Naive B cell (primary cell): Measurements from ENCODE around the gene NIPBL. TPM values are rescaled to one million over a fixed set of nuclear protein-coding genes. Genes with fewer than 3 reads are reported as not detected.
A peak's percentile ranks its signal among the peaks of the same experiment; 100 is the strongest.
"Not testable (repeated sequence)": the region's sequence is repeated elsewhere in the genome, so short reads cannot be mapped to it uniquely, and the experiment has no call there.

Experiments
- ATAC-seq, 2 donors: fragments of 150-1000 bp; cut with Tn5 transposase; 2 replicates each; pipeline ENCODE4 v1.10.0; 2021; ENCODE audit warnings: low read depth in 2 of 2, mild to moderate bottlenecking in 2 of 2, moderate library complexity in 2 of 2
- DNase-seq: peaks from one replicate; pipeline ENCODE4 v3.0.0; 2022
- H3K27ac Mint-ChIP-seq, 6 donors: one replicate each; pipeline ENCODE4 v1.8.0; 2020 to 2022; ENCODE audit warnings: mild to moderate bottlenecking in 6 of 6, mixed read lengths in 6 of 6, moderate library complexity in 5 of 6, inconsistent platforms in 2 of 6
- H3K27me3 Mint-ChIP-seq, 3 donors: one replicate each; pipeline ENCODE4 v1.8.0; 2021 to 2022; ENCODE audit warnings: mixed read lengths in 3 of 3, mild to moderate bottlenecking in 1 of 3
- H3K36me3 Mint-ChIP-seq, 2 donors: one replicate each; pipeline ENCODE4 v1.8.0; 2020 to 2022; ENCODE audit warnings: mixed read lengths in 2 of 2, inconsistent platforms in 1 of 2, mild to moderate bottlenecking in 1 of 2
- H3K4me1 Mint-ChIP-seq, 3 donors: one replicate each; pipeline ENCODE4 v1.8.0; 2020 to 2022; ENCODE audit warnings: mixed read lengths in 3 of 3, inconsistent platforms in 1 of 3, mild to moderate bottlenecking in 1 of 3, moderate library complexity in 1 of 3
- H3K4me3 Mint-ChIP-seq, 8 donors: one replicate each; pipeline ENCODE4 v1.8.0; 2020 to 2022; ENCODE audit warnings: mild to moderate bottlenecking in 8 of 8, mixed read lengths in 8 of 8, moderate library complexity in 8 of 8, inconsistent platforms in 2 of 8
- H3K9me3 Mint-ChIP-seq, 7 donors: one replicate each; pipeline ENCODE4 v1.8.0; 2020 to 2022; ENCODE audit warnings: mixed read lengths in 7 of 7, mild to moderate bottlenecking in 5 of 7, inconsistent platforms in 2 of 7, moderate library complexity in 1 of 7
- polyA plus RNA-seq, 6 donors: library from polyadenylated mRNA; unstranded; fragments of 300-500 nt; fragmentation: Illumina TruSeq; gene quantifications; one replicate each; pipeline ENCODE4 v1.2.3, GENCODE V29; 2021; ENCODE audit warnings: low read depth in 6 of 6

Gene NIPBL
- polyA plus RNA-seq, 6 donors from 2014 or later, result 8.8 to 47.4 (median 17.0) TPM

GRCh38 chr5:36881807-36882206, 5.2 kb downstream of the NIPBL start:
- H3K27me3 Mint-ChIP-seq, result no peaks in the 10 kb centered on the region
- H3K27ac Mint-ChIP-seq, result peak overlapping the region in 2 of 6 donors; percentile 16 to 57
- DNase-seq (no peak), ATAC-seq (no peak)
- H3K4me1 Mint-ChIP-seq, result peaks cover 39 to 67% (median 62%) of the 10 kb centered on the region in 3 donors
- H3K9me3 Mint-ChIP-seq, result no peaks in the 10 kb centered on the region
- peak overlapping the region in 4 of 8 donors; percentile 3 to 21 (median 12) for H3K4me3 Mint-ChIP-seq
- peaks cover 0 to 7% of the 10 kb centered on the region in 2 donors for H3K36me3 Mint-ChIP-seq

GRCh38 chr5:36882250-36882649, 5.7 kb downstream of the NIPBL start:
- no peaks in the 10 kb centered on the region for H3K9me3 Mint-ChIP-seq
- H3K4me1 Mint-ChIP-seq, result peaks cover 42 to 72% (median 66%) of the 10 kb centered on the region in 3 donors
- no peak for DNase-seq
- H3K4me3 Mint-ChIP-seq, result peak overlapping the region in 5 of 8 donors; percentile 3 to 30 (median 19)
- peaks cover 0 to 7% of the 10 kb centered on the region in 2 donors for H3K36me3 Mint-ChIP-seq
- peak in 1 of 2 donors; percentile 13 for ATAC-seq
- H3K27me3 Mint-ChIP-seq, result no peaks in the 10 kb centered on the region
- peak overlapping the region in 2 of 6 donors; percentile 16 to 57 for H3K27ac Mint-ChIP-seq

GRCh38 chr5:36883894-36884462, 7.4 kb downstream of the NIPBL start:
- H3K4me1 Mint-ChIP-seq, result peaks cover 45 to 80% (median 69%) of the 10 kb centered on the region in 3 donors
- H3K4me3 Mint-ChIP-seq, result no peak overlapping the region
- no peaks in the 10 kb centered on the region for H3K9me3 Mint-ChIP-seq
- H3K27ac Mint-ChIP-seq, result peak overlapping the region in 1 of 6 donors; percentile 5
- H3K27me3 Mint-ChIP-seq, result no peaks in the 10 kb centered on the region
- ATAC-seq (no peak), DNase-seq (no peak)
- H3K36me3 Mint-ChIP-seq, result peaks cover 0 to 7% of the 10 kb centered on the region in 2 donors

DNA sequence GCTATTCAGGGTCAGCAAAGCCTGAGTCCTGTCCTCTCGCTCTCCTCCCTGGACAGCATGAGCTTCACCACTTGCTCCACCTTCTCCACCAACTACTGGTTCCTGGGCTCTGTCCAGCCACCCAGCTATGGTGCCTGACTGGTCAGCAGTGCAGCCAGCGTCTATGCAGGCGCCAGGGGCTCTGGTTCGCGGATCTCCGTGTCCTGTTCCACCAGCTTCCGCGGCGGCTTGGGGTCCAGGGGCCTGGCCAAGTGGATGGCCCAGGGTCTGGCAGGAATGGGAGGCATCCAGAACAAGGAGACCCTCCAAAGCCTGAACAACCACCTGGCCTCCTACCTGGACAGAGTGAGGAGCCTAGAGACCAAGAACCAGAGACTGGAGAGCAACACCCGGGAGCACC, 8.6 kb downstream of the NIPBL start:
- Mint-ChIP-seq H3K27ac (peak overlapping the region in 2 of 6 donors; percentile 37 to 69), H3K4me1 (peaks cover 50 to 79% (median 72%) of the 10 kb centered on the region in 3 donors), H3K9me3 (no peaks in the 10 kb centered on the region), H3K4me3 (peak overlapping the region in 2 of 8 donors; percentile 22 to 47), H3K27me3 (no peaks in the 10 kb centered on the region), H3K36me3 (peaks cover 0 to 7% of the 10 kb centered on the region in 2 donors)
- DNase-seq (no peak), ATAC-seq (no peak)

GRCh38 chr5:36885566-36886485, 9.3 kb downstream of the NIPBL start:
- Mint-ChIP-seq H3K9me3 (no peaks in the 10 kb centered on the region), H3K4me1 (peaks cover 50 to 73% (median 69%) of the 10 kb centered on the region in 3 donors), H3K27me3 (no peaks in the 10 kb centered on the region), H3K27ac (peak overlapping the region in 2 of 6 donors; percentile 37 to 83), H3K36me3 (peaks cover 0 to 7% of the 10 kb centered on the region in 2 donors), H3K4me3 (peak overlapping the region in 6 of 8 donors; percentile 5 to 78 (median 28))
- ATAC-seq (no peak), DNase-seq (no peak)

- peak overlapping the region in 2 of 8 donors; percentile 5 to 40 for H3K4me3 Mint-ChIP-seq
- peaks cover 0 to 5% (median 0%) of the 10 kb centered on the region in 7 donors for H3K9me3 Mint-ChIP-seq
- DNase-seq (no peak), ATAC-seq (no peak)
- H3K4me1 Mint-ChIP-seq, result peaks cover 49 to 72% (median 69%) of the 10 kb centered on the region in 3 donors
- H3K27ac Mint-ChIP-seq, result peak overlapping the region in 2 of 6 donors; percentile 43 to 71
- no peaks in the 10 kb centered on the region for H3K27me3 Mint-ChIP-seq
- H3K36me3 Mint-ChIP-seq, result peaks cover 6 to 15% of the 10 kb centered on the region in 2 donors
Measured at GRCh38 chr5:36886791-36887190, 10.2 kb downstream of the NIPBL start.

GRCh38 chr5:36887532-36887931, 11.0 kb downstream of the NIPBL start:
- Mint-ChIP-seq H3K4me3 (peak overlapping the region in 5 of 8 donors; percentile 14 to 48 (median 17)), H3K36me3 (peaks cover 11 to 18% of the 10 kb centered on the region in 2 donors), H3K9me3 (peaks cover 0 to 8% (median 0%) of the 10 kb centered on the region in 7 donors), H3K27me3 (no peaks in the 10 kb centered on the region), H3K27ac (peak overlapping the region in 4 of 6 donors; percentile 4 to 81 (median 23)), H3K4me1 (peaks cover 42 to 66% (median 65%) of the 10 kb centered on the region in 3 donors)
- DNase-seq, result no peak
- peak in 1 of 2 donors; percentile 27 for ATAC-seq

- Mint-ChIP-seq H3K27me3 (no peaks in the 10 kb centered on the region), H3K4me1 (peaks cover 42 to 67% (median 66%) of the 10 kb centered on the region in 3 donors), H3K9me3 (peaks cover 0 to 8% (median 0%) of the 10 kb centered on the region in 7 donors), H3K4me3 (peak overlapping the region in 3 of 8 donors; percentile 10 to 48 (median 25)), H3K36me3 (peaks cover 11 to 18% of the 10 kb centered on the region in 2 donors), H3K27ac (peak overlapping the region in 3 of 6 donors; percentile 35 to 81 (median 38))
- ATAC-seq (no peak), DNase-seq (no peak)
Measured at GRCh38 chr5:36888303-36888702, 11.7 kb downstream of the NIPBL start.

DNA sequence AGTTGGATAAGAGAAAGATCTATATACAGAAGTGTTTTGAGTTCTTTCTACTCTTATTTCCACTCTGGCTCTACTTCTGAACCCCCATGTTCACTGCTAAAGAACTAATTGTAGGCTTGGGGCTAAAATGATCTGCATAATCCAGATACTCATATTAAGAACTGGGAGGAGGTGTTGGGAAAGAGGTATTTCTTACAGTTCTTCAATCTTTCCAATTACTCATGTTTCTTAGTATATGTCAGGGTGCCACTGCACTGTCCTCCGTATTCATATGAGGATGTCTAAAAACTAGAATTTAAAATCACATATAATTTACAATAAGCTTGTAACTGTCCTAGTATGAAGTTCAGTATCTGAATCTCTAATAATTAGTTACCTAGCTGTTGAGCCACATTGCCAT, 12.7 kb downstream of the NIPBL start:
- Mint-ChIP-seq H3K4me3 (no peak overlapping the region), H3K27ac (no peak overlapping the region), H3K36me3 (peaks cover 11 to 18% of the 10 kb centered on the region in 2 donors), H3K4me1 (peaks cover 42 to 71% (median 68%) of the 10 kb centered on the region in 3 donors), H3K9me3 (peaks cover 0 to 8% (median 0%) of the 10 kb centered on the region in 7 donors), H3K27me3 (no peaks in the 10 kb centered on the region)
- DNase-seq (no peak), ATAC-seq (no peak)

GRCh38 chr5:36891266-36891665, 14.7 kb downstream of the NIPBL start:
- DNase-seq (no peak), ATAC-seq (no peak)
- peaks cover 50 to 71% (median 71%) of the 10 kb centered on the region in 3 donors for H3K4me1 Mint-ChIP-seq
- no peaks in the 10 kb centered on the region for H3K27me3 Mint-ChIP-seq
- peak overlapping the region in 2 of 8 donors; percentile 9 to 37 for H3K4me3 Mint-ChIP-seq
- peaks cover 11% of the 10 kb centered on the region in 2 donors for H3K36me3 Mint-ChIP-seq
- H3K27ac Mint-ChIP-seq, result peak overlapping the region in 3 of 6 donors; percentile 2 to 54 (median 2)
- peaks cover 0 to 8% (median 0%) of the 10 kb centered on the region in 7 donors for H3K9me3 Mint-ChIP-seq

- ATAC-seq, H3K9me3 Mint-ChIP-seq, DNase-seq, H3K4me3 Mint-ChIP-seq, H3K27me3 Mint-ChIP-seq: not testable (repeated sequence)
- Mint-ChIP-seq H3K36me3 (peaks cover 11% of the 10 kb centered on the region in 2 donors), H3K4me1 (peaks cover 44 to 71% (median 71%) of the 10 kb centered on the region in 3 donors), H3K27ac (peak overlapping the region in 1 of 6 donors; percentile 3)
Measured at GRCh38 chr5:36892085-36892830, 15.7 kb downstream of the NIPBL start.

DNA sequence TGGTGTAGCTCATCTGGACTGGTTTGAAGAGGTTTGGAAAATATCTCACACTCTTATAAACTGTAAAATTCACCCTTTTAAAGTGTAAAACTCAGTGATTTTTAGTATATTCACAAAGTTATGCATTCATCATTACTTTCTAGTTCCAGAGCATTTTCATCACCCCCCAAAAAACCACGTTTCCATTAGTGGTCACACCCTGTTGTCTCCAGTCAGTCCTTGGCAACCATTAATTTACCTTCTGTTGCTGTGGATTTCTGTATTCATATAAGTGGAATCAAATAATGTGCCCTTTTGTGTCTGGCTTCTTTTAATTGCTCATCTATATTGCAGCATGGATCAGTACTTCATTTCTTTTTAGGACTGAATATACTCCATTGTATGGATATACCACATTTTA, 18.4 kb downstream of the NIPBL start:
- DNase-seq (no peak), ATAC-seq (no peak)
- peaks cover 45 to 72% (median 71%) of the 10 kb centered on the region in 3 donors for H3K4me1 Mint-ChIP-seq
- H3K9me3 Mint-ChIP-seq, result peaks cover 0 to 8% (median 0%) of the 10 kb centered on the region in 7 donors
- peak overlapping the region in 1 of 6 donors; percentile 3 for H3K27ac Mint-ChIP-seq
- no peaks in the 10 kb centered on the region for H3K27me3 Mint-ChIP-seq
- H3K4me3 Mint-ChIP-seq, result no peak overlapping the region
- peaks cover 11% of the 10 kb centered on the region in 2 donors for H3K36me3 Mint-ChIP-seq
